ENCODE measurements around the gene TMEM204. TPM values are rescaled to one million over a fixed set of nuclear protein-coding genes. Genes with fewer than 3 reads are reported as not detected.

Gene TMEM204
- total RNA-seq, 1 donor from 2014 or later: 0.18 TPM

DNA sequence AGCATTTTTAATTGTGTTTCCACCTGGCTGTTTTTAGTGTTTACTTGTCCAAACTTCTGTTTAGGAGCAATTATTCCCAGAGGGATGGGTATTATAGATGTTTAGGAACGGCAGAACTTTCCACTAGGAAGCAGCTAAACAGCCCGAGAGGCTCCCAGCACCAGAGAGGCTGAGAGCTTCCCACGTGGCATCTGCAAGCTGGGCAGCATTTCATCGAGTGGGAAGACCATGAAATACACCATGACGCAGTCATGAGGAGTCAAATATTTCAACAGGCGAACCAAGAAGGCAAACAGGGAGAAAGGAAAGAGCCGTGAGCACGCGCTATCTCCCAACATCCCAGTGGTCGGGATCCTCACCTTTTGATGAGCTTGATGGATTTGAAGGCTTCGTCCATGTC lies 24.1 kb downstream of the TMEM204 start:
- Mint-ChIP-seq H3K27ac (no peak overlapping the region), H3K4me1 (no peaks in the 10 kb centered on the region), H3K9me3 (no peaks in the 10 kb centered on the region), H3K36me3 (ENCODE audit: low read depth) (peaks cover 10% of the 10 kb centered on the region), H3K27me3 (no peaks in the 10 kb centered on the region), H3K4me3 (no peak overlapping the region)
- ChIA-PET CTCF (no interaction called here), POLR2A (no interaction called here)
- no peak for DNase-seq
- intact Hi-C loops (cut with micrococcal nuclease): no loop called here
- TF ChIP-seq, protein P1, sequence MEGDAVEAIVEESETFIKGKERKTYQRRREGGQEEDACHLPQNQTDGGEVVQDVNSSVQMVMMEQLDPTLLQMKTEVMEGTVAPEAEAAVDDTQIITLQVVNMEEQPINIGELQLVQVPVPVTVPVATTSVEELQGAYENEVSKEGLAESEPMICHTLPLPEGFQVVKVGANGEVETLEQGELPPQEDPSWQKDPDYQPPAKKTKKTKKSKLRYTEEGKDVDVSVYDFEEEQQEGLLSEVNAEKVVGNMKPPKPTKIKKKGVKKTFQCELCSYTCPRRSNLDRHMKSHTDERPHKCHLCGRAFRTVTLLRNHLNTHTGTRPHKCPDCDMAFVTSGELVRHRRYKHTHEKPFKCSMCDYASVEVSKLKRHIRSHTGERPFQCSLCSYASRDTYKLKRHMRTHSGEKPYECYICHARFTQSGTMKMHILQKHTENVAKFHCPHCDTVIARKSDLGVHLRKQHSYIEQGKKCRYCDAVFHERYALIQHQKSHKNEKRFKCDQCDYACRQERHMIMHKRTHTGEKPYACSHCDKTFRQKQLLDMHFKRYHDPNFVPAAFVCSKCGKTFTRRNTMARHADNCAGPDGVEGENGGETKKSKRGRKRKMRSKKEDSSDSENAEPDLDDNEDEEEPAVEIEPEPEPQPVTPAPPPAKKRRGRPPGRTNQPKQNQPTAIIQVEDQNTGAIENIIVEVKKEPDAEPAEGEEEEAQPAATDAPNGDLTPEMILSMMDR (IDR thresholded peaks at IDR 0.05): no peak
- ATAC-seq (ENCODE audit: low read depth): no peak

DNA sequence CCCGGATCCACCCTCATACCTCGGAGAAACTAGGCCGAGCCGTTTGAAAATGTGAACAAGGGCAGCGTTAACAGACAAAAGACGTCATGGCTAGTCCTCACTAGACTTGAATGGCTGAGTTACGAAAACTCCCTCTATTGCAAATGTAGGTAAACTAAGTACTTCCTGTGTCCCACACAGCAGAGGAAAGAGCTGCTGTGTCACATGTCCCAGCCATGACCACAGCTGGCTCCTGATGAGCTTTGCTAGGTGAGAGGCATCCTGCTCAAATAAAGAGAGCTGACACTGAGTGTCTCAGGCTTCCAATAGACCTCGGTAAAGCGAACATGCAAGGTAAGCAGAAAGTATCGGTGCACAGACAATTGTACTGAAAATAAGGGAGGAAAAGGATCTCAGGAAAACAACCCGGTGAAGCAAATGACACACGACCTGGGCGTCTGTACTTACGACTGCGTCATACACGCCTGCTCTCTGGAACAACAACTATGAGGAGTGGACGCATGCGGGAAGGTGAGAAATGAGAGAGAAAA lies 26.0 kb downstream of the TMEM204 start:
- POLR2A ChIA-PET: no interaction called here

DNA sequence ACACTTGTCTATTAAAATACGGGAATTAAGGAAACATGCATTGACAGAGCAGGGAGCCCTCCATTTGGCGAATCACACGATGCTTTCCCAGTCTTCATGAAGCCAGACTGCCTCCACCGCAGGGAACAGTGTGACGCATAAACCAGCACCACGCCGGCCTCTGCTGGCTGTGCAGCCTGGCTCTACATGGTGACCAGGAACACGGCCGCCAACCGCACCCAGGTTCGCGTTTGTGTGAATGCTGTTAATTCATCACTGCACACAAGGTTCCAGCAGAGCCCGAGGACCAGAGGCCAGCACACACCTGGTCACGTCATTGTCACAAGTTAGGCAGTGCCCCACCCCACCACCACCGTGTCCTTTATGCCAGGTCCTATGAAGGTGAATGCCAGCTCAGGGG lies 26.7 kb downstream of the TMEM204 start:
- no peaks in the 10 kb centered on the region for H3K27me3 Mint-ChIP-seq
- no peaks in the 10 kb centered on the region for H3K9me3 Mint-ChIP-seq
- H3K4me3 Mint-ChIP-seq: no peak overlapping the region
- ATAC-seq (ENCODE audit: low read depth): no peak
- CTCF ChIA-PET: interaction anchor here (0.6 kb wide), 1 partner anchor 778 kb away, joined by 3 read pairs; no protein-coding TSS in a partner anchor
- TF ChIP-seq, protein P1 (IDR thresholded peaks at IDR 0.05): no peak
- no peak for DNase-seq
- H3K27ac Mint-ChIP-seq: no peak overlapping the region
- H3K4me1 Mint-ChIP-seq: no peaks in the 10 kb centered on the region
- H3K36me3 Mint-ChIP-seq (ENCODE audit: low read depth): peaks cover 10% of the 10 kb centered on the region
- POLR2A ChIA-PET: no interaction called here
- intact Hi-C loops (cut with micrococcal nuclease): loop anchor here (5.0 kb wide), 1 partner anchor 133 kb away; no protein-coding TSS in a partner anchor

More for the DNA sequence above, 26.0 kb downstream of the TMEM204 start:
- CTCF ChIA-PET: no interaction called here
- intact Hi-C loops (cut with micrococcal nuclease): no loop called here
- Mint-ChIP-seq H3K27me3 (no peaks in the 10 kb centered on the region), H3K9me3 (no peaks in the 10 kb centered on the region), H3K36me3 (ENCODE audit: low read depth) (peaks cover 10% of the 10 kb centered on the region), H3K4me3 (no peak overlapping the region), H3K4me1 (no peaks in the 10 kb centered on the region), H3K27ac (no peak overlapping the region)
- ATAC-seq (ENCODE audit: low read depth) (no peak), DNase-seq (no peak)
- TF ChIP-seq, protein P1 (IDR thresholded peaks at IDR 0.05): no peak

DNA sequence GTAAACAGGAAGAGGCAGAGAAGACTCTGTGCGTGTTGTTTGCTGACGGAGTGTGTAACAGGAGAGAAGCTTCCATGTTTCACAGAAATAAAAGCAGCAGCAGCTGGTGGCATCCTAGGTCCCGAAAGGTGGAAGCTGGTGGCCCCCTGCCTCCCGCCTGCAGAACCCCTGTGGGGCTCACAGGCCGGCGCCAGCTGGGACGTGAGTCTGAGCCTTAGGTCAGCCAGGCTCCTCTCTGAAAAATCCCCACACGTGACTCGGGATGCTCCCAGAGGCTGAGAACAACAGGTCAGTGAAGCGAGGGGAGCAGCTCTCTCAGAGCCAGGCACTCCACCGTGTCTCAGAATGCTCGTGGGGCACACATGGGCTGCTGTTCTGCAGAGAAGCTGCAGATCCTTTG lies 27.4 kb downstream of the TMEM204 start:
- ATAC-seq (ENCODE audit: low read depth) (no peak), DNase-seq (no peak)
- H3K4me3 Mint-ChIP-seq: no peak overlapping the region
- H3K36me3 Mint-ChIP-seq (ENCODE audit: low read depth): peaks cover 10% of the 10 kb centered on the region
- TF ChIP-seq, protein P1 (IDR thresholded peaks at IDR 0.05): no peak
- intact Hi-C loops (cut with micrococcal nuclease): loop anchor here (5.0 kb wide), 1 partner anchor 134 kb away; no protein-coding TSS in a partner anchor
- H3K27me3 Mint-ChIP-seq: no peaks in the 10 kb centered on the region
- no peaks in the 10 kb centered on the region for H3K9me3 Mint-ChIP-seq
- ChIA-PET CTCF (interaction anchor here (0.6 kb wide), 1 partner anchor 777 kb away, joined by 3 read pairs; no protein-coding TSS in a partner anchor), POLR2A (no interaction called here)
- no peaks in the 10 kb centered on the region for H3K4me1 Mint-ChIP-seq
- no peak overlapping the region for H3K27ac Mint-ChIP-seq

- CTCF ChIA-PET: no interaction called here
- POLR2A ChIA-PET: no interaction called here
- Mint-ChIP-seq H3K27me3 (no peaks in the 10 kb centered on the region), H3K27ac (no peak overlapping the region), H3K4me3 (no peak overlapping the region), H3K4me1 (no peaks in the 10 kb centered on the region), H3K9me3 (no peaks in the 10 kb centered on the region), H3K36me3 (ENCODE audit: low read depth) (peaks cover 10% of the 10 kb centered on the region)
- ATAC-seq (ENCODE audit: low read depth): no peak
- intact Hi-C loops (cut with micrococcal nuclease): loop anchor here (5.0 kb wide), 1 partner anchor 134 kb away; no protein-coding TSS in a partner anchor
- DNase-seq: no peak
- TF ChIP-seq, protein P1 (IDR thresholded peaks at IDR 0.05): no peak
Measured at GRCh38 chr16:1561266-1561665, 27.8 kb downstream of the TMEM204 start.
